HG03565 (cell line): Measurements from ENCODE around the gene CAVIN3.

Experiments
- ATAC-seq: cut with Tn5 transposase; IDR thresholded peaks from one replicate; pipeline ENCODE4 v1.9.1; 2021; ENCODE audit warnings: mild to moderate bottlenecking, moderate library complexity; ENCODE audit not compliant: unreplicated experiment

The CAVIN3 gene

GRCh38 chr11:6320411-6321155 is at the start of gene CAVIN3:
TSS of gene CAVIN3 (minus strand) at chr11:6320501. CDS start at chr11:6320476, 25 bp downstream.
- ATAC-seq: peak; percentile 37

- ATAC-seq: no peak
Measured at GRCh38 chr11:6365659-6366058, 45.4 kb upstream of the CAVIN3 start.

- ATAC-seq: peak; percentile 94
Measured at GRCh38 chr11:6362873-6363678, 42.8 kb upstream of the CAVIN3 start.

- ATAC-seq: no peak
Measured at GRCh38 chr11:6362185-6362872, 42.0 kb upstream of the CAVIN3 start.

GRCh38 chr11:6360183-6360582 is 39.9 kb upstream of the CAVIN3 start:
- ATAC-seq: no peak

- no peak for ATAC-seq
Measured at GRCh38 chr11:6357222-6357621, 36.9 kb upstream of the CAVIN3 start.

GRCh38 chr11:6356503-6357055 is 36.3 kb upstream of the CAVIN3 start:
- ATAC-seq: no peak

GRCh38 chr11:6354651-6355485 is 34.6 kb upstream of the CAVIN3 start:
- ATAC-seq: no peak

GRCh38 chr11:6353367-6353987 is 33.2 kb upstream of the CAVIN3 start:
- ATAC-seq: peak; percentile 64

GRCh38 chr11:6351782-6352382 is 31.6 kb upstream of the CAVIN3 start:
- ATAC-seq: no peak

GRCh38 chr11:6350486-6350885 is 30.2 kb upstream of the CAVIN3 start:
- ATAC-seq: no peak

GRCh38 chr11:6350043-6350442 is 29.7 kb upstream of the CAVIN3 start:
- ATAC-seq: no peak

GRCh38 chr11:6345366-6345765 is 25.1 kb upstream of the CAVIN3 start:
- no peak for ATAC-seq

GRCh38 chr11:6336293-6336692 is 16.0 kb upstream of the CAVIN3 start:
- no peak for ATAC-seq

- no peak for ATAC-seq
Measured at GRCh38 chr11:6334806-6335205, 14.5 kb upstream of the CAVIN3 start.

GRCh38 chr11:6333095-6333494 is 12.8 kb upstream of the CAVIN3 start:
- no peak for ATAC-seq

GRCh38 chr11:6332066-6332465 is 11.8 kb upstream of the CAVIN3 start:
- ATAC-seq: no peak

- ATAC-seq: no peak
Measured at GRCh38 chr11:6328321-6328720, 8.0 kb upstream of the CAVIN3 start.

- no peak for ATAC-seq
Measured at GRCh38 chr11:6327806-6328205, 7.5 kb upstream of the CAVIN3 start.

- ATAC-seq: no peak
Measured at GRCh38 chr11:6326985-6327384, 6.7 kb upstream of the CAVIN3 start.
